CD4-positive, alpha-beta T cell treated with Interleukin-4 for 1 hour (primary cell): Measurements from ENCODE around the gene TCFL5.

ENCODE experiments used
- DNase-seq, 2 donors: peaks; one replicate each; pipeline ENCODE4 v3.0.0-alpha.2; 2020 to 2022

Gene TCFL5

GRCh38 chr20:62808211-62808865 lies 53.3 kb downstream of the TCFL5 start:
- DNase-seq = peak; percentile 73 to 78

DNA sequence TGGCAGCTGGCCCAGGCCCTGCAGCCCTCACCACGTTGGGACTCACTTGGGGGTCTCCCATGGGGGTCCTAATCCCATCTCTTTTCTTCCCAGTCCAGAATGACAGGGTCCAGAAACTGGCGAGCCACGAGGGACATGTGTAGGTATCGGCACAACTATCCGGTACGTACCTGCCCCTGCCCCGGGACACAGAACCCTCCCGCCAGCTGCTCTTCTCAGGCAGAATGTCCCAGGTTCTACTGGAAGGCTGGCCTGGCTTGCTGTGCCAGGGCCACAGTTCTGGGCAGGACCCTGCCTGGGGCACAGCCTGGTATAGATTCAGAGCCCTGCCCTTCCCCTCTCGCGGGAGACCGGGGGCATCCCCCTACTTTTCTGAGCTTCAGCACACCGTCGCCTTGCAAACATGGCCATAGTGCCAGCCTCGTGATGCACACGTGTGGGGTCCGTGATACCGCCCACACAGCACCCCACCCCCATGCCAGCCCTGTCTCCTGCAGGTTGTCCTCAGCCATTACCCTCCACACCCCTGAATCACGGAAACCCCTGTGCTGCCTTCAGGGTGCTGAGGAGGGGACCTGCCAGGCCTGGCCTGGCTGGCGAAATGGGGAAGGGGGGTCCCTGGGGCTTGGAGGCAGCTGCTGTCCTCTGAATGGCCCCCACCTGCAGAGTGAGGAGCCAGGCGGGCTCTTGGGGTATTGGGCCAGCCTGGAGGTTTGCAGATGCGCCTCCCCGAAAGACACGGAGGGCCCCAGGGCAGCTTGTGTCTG lies 54.0 kb downstream of the TCFL5 start:
- no peak for DNase-seq

DNA sequence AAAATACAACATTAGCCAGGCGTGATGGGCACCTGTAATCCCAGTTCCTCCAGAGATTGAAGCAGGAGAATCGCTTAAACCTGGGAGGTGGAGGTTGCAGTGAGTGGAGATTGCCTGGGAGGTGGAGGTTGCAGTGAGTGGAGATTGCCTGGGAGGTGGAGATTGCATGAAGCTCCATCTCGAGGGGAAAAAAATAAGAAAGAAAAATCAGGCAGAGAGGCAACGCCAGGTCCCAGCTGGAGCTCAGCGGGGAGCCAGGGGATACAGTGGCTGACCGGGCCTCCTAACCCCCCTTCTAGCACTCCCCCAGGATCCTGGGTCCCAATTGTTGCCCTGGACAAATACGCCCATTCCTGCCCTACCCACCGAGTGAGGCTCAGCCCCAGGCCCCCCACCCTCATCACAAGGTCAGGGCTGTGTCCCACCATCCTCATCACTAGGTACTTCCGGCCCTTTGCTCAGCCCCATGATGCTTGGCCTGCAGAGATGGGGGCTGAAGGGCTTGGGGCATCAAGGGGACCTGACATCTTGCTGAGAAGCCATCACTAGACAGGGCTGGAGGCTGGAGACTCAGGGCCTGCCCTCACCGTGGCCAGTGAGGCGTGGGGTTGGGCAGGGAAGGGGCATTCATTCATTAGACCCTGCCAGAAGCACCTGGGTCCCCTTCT lies 55.1 kb downstream of the TCFL5 start:
- no peak for DNase-seq

- DNase-seq = peak in 1 of 2 donors; percentile 35
These were observed 55.8 kb downstream of the TCFL5 start for GRCh38 chr20:62805711-62806382.

- DNase-seq = no peak
These were observed 56.4 kb downstream of the TCFL5 start for GRCh38 chr20:62805155-62805710.

GRCh38 chr20:62804627-62805154 lies 56.9 kb downstream of the TCFL5 start, which contains the start of gene OGFR:
TSS of gene OGFR (plus strand) at chr20:62804835. CDS start at chr20:62804860, 25 bp downstream.
- peak; percentile 70 to 77 for DNase-seq

GRCh38 chr20:62804021-62804626 lies 57.5 kb downstream of the TCFL5 start:
- DNase-seq = peak; percentile 31 to 37

GRCh38 chr20:62802026-62802712 lies 59.5 kb downstream of the TCFL5 start:
- no peak for DNase-seq

DNA sequence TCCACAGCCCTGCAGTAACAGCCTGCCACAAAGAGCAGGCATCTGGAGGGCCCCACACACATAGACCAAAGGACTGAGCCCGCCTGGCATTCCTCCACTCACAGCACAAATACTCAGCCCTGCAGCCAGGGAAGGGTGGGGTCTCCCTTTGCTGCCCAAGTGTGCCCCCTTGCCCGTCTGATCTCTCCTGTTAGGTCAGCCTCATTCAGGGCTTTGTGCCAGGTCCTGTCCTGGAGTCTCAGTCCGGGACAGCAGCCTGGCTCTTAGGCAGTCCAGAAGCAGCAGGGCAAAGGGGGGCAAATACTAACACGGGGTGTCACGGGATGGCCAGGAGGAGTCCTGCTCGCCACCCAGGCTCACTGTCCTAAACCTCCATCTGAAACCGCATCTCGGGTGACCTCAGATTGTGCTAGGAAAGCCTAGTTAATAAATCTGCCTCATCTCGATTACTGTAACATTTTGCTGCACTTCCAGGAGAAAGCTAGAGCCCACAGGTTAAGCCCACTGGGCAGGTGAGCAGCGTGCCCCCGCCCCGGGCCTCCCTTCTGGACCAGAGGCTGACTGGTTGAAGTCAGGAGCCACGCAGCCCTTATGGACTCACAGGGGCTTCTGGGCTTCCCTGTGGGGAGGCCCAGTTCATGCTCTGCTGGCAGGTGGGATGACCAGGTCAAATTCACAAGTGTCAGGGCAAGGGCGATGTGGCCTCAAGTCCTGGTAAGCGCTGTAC lies 60.2 kb downstream of the TCFL5 start:
- DNase-seq = no peak

DNA sequence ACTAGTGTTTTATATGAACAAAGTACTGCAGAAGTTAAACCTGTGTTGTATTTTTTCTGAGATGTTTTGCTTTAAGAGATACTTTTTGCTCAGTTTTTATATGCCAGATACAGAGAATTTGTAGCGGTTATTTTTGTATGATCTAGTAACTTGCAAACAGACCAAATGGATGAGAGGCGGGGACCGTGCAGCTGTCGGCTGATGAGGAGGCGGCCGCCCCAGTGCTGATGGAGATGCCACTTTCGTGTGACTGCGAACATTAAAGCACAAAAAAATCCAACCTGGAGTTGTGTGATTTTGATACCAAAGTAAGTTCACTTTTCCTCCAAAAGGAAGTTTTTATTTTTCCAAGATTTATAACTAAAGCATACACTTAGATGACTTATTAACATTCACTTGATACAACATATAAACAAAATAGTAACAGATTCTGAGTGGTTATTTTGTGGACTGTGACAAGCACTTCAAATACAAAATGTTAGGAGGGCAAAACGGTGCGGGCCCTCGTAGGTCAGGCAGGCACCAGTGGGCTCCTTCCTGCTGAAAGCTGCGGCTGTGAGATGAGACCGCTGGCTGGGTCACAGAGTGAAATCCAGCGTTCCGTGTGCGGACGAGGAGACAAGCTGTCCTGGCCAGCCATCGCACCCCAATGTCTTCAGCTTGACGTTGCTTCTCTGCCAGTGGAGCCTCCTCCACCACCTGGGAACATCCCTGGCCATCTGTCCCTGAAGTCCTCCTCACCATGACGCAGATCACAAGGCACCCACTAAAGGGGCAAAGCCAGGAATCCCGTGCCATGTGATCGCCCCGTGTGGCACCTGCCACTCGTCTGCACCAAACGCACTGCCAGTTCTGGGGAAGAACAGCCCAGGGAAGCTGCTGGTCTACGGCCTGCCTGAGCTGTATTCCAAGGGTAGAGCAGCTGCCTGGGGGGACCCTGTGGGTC lies 61.0 kb downstream of the TCFL5 start:
- no peak for DNase-seq

- no peak for DNase-seq
These were observed 61.7 kb downstream of the TCFL5 start for GRCh38 chr20:62799873-62800272.

- DNase-seq = no peak
These were observed 62.2 kb downstream of the TCFL5 start for GRCh38 chr20:62799459-62799858.

- no peak for DNase-seq
These were observed 62.6 kb downstream of the TCFL5 start for GRCh38 chr20:62799036-62799435.

DNA sequence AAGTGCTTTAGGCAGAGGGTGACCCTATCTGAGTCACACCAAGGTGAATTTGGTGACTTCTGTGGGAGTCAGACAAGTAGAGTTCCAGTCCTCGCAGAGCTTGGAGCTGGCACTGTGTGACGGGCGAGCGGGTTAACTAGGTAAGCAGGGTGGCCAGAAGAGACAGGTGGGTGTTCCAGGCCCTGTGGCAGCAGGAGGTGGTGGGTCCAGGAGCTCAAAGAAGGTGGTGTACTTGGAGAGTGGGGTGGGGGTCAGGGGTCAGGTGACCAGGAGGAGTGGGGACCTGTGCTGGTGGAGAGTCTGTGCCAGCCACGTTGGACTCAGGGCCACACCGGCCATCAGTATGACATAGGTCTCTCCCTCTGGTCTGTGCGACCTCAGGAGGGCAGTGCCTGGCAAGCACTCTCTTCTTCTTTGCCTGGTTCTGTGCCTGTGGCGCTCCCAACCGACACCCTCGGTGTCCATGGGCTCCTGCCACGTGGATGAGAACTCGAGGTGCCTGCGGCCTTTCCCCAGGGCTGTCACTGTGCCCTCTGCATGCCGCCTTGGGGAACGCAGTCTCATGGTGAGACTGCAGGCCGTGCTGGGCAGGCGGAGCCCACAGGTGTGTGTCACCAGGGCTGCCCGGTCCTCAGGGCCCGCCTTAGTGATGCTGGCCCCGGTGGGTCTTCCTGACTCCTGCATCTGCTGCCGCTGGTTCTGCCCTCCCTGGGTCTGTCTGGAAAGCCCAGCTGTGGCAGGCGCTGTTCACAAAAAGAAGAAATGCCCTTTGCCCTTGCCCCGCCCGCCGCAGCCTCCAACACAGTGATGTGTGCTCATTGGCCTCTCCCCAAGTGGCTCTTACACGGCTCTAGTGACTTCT lies 63.7 kb downstream of the TCFL5 start:
- no peak for DNase-seq

- no peak for DNase-seq
These were observed 64.7 kb downstream of the TCFL5 start for GRCh38 chr20:62796699-62797491.

DNA sequence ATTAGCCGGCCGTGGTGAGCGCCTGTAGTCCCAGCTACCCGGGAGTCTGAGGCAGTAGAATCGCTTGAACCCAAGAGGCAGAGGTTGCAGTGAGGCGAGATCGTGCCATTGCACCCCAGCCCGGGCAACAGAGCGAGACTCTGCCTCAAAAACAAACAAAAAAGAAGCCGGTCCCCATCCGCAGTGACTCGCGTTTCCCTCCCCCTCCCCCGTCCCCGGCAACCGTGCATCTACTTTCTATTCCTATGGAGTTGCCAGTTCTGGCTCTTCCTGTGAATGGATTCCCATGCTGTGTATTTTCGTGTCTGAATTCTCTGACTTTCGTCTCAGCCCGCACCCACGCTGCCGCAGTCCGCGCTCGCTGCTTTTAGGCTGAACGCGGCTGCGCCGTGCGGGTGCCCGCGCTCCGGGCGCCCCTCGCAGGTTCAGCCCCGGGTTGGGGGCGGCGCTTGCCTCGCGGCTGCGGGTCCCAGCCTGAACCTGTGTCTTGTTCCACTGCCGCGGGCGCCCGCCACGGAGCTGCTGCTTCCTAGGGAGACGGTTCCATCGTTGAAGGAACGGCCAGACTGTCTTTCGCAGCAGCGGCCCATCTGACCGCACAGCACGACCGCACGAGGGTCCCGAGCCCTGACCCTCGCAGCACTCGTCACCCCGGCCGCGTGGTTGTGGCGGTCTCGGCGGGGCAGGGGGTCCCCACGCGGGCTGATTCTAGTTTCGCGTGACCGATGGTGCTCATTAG lies 66.4 kb downstream of the TCFL5 start:
- DNase-seq = peak; percentile 56 to 65
